Measurements from ENCODE around the gene MMP21. TPM values are rescaled to one million over a fixed set of nuclear protein-coding genes. Genes with fewer than 3 reads are reported as not detected.

The MMP21 gene
- total RNA-seq, 2 experiments from 2014 or later, result not detected

- H3K4me1 Mint-ChIP-seq, result no peaks in the 10 kb centered on the region
- ATAC-seq (no peak), DNase-seq (no peak)
- H3K4me3 Mint-ChIP-seq, result no peak overlapping the region
- POLR2A ChIA-PET, result no interaction called here
- no peaks in the 10 kb centered on the region for H3K27me3 Mint-ChIP-seq
- H3K27ac Mint-ChIP-seq, result no peak overlapping the region
- CTCF ChIA-PET, result no interaction called here
- H3K36me3 Mint-ChIP-seq (ENCODE audit: low read depth), result peaks cover 72% of the 10 kb centered on the region
- intact Hi-C loops (cut with DNase I, micrococcal nuclease), result no loop called here
- no peaks in the 10 kb centered on the region for H3K9me3 Mint-ChIP-seq (ENCODE audit: low read depth)
Observed at GRCh38 chr10:125747417-125747816, 28.2 kb downstream of the MMP21 start.

DNA sequence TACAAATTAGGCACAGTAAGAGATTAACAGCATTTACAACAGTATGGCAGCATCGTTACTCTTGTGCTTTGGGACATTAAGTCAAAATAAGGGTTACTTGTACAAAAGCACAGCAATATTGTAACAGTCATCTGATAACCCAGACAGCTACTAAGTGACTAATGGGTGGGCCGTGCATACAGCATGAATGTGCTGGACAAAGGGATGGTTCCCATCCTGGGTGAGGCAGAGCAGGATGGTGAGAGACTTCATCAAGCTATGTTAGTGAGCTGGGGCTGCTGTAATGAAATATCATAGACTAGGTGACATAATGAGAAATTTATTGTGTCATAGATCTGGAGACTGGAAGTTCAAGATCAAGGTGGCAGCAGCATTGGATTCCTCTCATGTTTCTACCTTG is 30.7 kb downstream of the MMP21 start:
- ChIA-PET POLR2A (no interaction called here), CTCF (no interaction called here)
- H3K36me3 Mint-ChIP-seq (ENCODE audit: low read depth), result peaks cover 76% of the 10 kb centered on the region

GRCh38 chr10:125742465-125742864 is 33.2 kb downstream of the MMP21 start:
- Mint-ChIP-seq H3K36me3 (ENCODE audit: low read depth) (peaks cover 71% of the 10 kb centered on the region), H3K9me3 (ENCODE audit: low read depth) (no peaks in the 10 kb centered on the region), H3K4me3 (no peak overlapping the region), H3K4me1 (no peaks in the 10 kb centered on the region), H3K27ac (no peak overlapping the region), H3K27me3 (no peaks in the 10 kb centered on the region)
- DNase-seq (no peak), ATAC-seq (no peak)
- ChIA-PET CTCF (no interaction called here), POLR2A (no interaction called here)
- intact Hi-C loops (cut with DNase I, micrococcal nuclease), result no loop called here

More for the DNA sequence above, 30.7 kb downstream of the MMP21 start:
- no peaks in the 10 kb centered on the region for H3K4me1 Mint-ChIP-seq
- intact Hi-C loops (cut with DNase I, micrococcal nuclease), result no loop called here
- H3K27me3 Mint-ChIP-seq, result no peaks in the 10 kb centered on the region
- DNase-seq, result no peak
- H3K27ac Mint-ChIP-seq, result no peak overlapping the region
- H3K9me3 Mint-ChIP-seq (ENCODE audit: low read depth), result no peaks in the 10 kb centered on the region
- ATAC-seq, result no peak
- H3K4me3 Mint-ChIP-seq, result no peak overlapping the region

DNA sequence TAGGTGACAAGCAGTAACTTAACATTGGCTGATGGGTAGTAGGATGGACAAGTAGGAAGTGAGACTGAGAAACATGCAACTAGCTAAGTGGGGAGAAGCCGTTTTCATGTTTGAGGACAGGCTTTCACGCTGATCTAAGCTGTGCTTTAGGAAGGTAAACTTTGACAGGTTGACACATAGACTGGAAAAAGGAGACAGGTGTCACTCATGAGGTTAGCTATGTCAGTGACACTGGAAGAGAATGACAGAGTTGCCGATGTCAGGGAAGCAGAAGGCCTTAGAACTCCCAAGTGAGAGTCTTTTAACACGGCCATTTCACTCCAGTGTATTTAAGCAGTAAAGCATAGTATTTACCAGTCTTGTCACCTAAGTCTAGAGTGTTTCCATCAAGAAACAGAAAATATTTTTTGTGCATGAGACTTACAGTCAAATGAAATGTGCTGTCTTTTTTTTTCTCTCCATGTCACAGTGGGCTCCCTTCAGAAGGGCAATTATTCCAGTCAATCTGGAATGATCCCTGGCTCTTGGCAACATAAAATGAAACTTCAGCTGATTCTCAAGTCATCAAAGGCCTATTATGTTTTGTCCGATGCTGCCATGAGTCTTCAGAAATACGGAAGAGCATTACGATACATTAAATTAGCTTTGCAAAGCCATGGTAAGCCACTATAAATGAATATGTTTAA is 35.5 kb downstream of the MMP21 start:
- Mint-ChIP-seq H3K36me3 (ENCODE audit: low read depth) (peaks cover 76% of the 10 kb centered on the region), H3K9me3 (ENCODE audit: low read depth) (no peaks in the 10 kb centered on the region), H3K27ac (no peak overlapping the region), H3K4me3 (no peak overlapping the region), H3K27me3 (no peaks in the 10 kb centered on the region), H3K4me1 (no peaks in the 10 kb centered on the region)
- CTCF ChIA-PET, result no interaction called here
- no peak for DNase-seq
- intact Hi-C loops (cut with DNase I, micrococcal nuclease), result no loop called here
- POLR2A ChIA-PET, result no interaction called here
- no peak for ATAC-seq

GRCh38 chr10:125738206-125738605 is 37.4 kb downstream of the MMP21 start:
- Mint-ChIP-seq H3K4me3 (no peak overlapping the region), H3K27ac (no peak overlapping the region), H3K9me3 (ENCODE audit: low read depth) (no peaks in the 10 kb centered on the region), H3K4me1 (no peaks in the 10 kb centered on the region), H3K27me3 (no peaks in the 10 kb centered on the region), H3K36me3 (ENCODE audit: low read depth) (peaks cover 71% of the 10 kb centered on the region)
- ChIA-PET POLR2A (no interaction called here), CTCF (no interaction called here)
- intact Hi-C loops (cut with DNase I, micrococcal nuclease), result no loop called here
- ATAC-seq (no peak), DNase-seq (no peak)

DNA sequence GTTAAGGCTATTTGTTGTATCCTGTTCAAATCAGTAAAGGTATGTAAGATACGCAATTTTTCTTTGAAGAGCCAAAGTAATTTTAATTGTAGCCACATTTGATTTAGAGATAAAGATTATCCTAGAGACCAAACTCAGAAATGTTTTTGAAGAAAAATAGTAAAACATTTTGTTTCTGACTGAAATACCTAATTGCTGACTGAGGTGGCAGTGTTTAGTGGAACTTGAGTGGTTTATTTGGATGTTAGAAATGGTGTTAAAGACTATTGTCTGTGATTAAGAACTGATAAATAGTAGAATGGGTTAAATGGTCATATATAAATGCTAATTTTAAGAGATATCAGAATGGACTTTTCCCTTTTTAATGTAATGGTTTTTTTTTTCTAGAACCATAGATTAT is 40.8 kb downstream of the MMP21 start:
- Mint-ChIP-seq H3K27me3 (no peaks in the 10 kb centered on the region), H3K4me1 (peaks cover 3% of the 10 kb centered on the region), H3K9me3 (ENCODE audit: low read depth) (no peaks in the 10 kb centered on the region), H3K27ac (no peak overlapping the region), H3K4me3 (no peak overlapping the region), H3K36me3 (ENCODE audit: low read depth) (peaks cover 69% of the 10 kb centered on the region)
- CTCF ChIA-PET, result no interaction called here
- POLR2A ChIA-PET, result no interaction called here
- no peak for ATAC-seq
- DNase-seq, result no peak
- intact Hi-C loops (cut with DNase I, micrococcal nuclease), result no loop called here

DNA sequence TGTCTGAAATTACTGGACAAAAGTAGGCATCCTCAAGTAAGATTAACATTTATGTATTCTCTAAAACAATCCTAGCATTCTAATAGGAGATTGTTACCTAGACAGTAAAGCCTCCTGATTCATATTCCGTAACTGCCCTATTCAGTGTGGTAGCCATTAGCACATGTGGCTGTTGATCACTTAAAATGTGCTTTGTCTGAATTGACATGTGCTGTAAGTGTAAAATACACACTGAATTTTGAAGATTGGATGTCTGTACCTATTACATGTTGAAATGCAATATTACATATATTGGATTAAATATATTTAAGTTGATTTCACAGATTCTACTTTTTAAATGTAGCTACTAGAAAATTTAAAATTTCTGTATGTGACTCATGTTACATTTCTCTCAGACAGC is 41.5 kb downstream of the MMP21 start:
- CTCF ChIA-PET, result no interaction called here
- H3K4me1 Mint-ChIP-seq, result peaks cover 3% of the 10 kb centered on the region
- no peaks in the 10 kb centered on the region for H3K9me3 Mint-ChIP-seq (ENCODE audit: low read depth)
- H3K27ac Mint-ChIP-seq, result no peak overlapping the region
- ATAC-seq, result no peak
- H3K36me3 Mint-ChIP-seq (ENCODE audit: low read depth), result peaks cover 68% of the 10 kb centered on the region
- DNase-seq, result no peak
- no peaks in the 10 kb centered on the region for H3K27me3 Mint-ChIP-seq
- POLR2A ChIA-PET, result no interaction called here
- H3K4me3 Mint-ChIP-seq, result no peak overlapping the region
- intact Hi-C loops (cut with DNase I, micrococcal nuclease), result no loop called here

- intact Hi-C loops (cut with DNase I, micrococcal nuclease), result no loop called here
- POLR2A ChIA-PET, result no interaction called here
Observed at GRCh38 chr10:125727436-125727835, 48.2 kb downstream of the MMP21 start.

GRCh38 chr10:125726914-125727313 is 48.7 kb downstream of the MMP21 start:
- ATAC-seq, result no peak
- no peaks in the 10 kb centered on the region for H3K9me3 Mint-ChIP-seq (ENCODE audit: low read depth)

More at GRCh38 chr10:125727436-125727835, 48.2 kb downstream of the MMP21 start:
- Mint-ChIP-seq H3K9me3 (ENCODE audit: low read depth) (no peaks in the 10 kb centered on the region), H3K36me3 (ENCODE audit: low read depth) (peaks cover 67% of the 10 kb centered on the region), H3K4me3 (no peak overlapping the region), H3K4me1 (peaks cover 10% of the 10 kb centered on the region), H3K27me3 (no peaks in the 10 kb centered on the region), H3K27ac (no peak overlapping the region)
- DNase-seq (no peak), ATAC-seq (no peak)
- CTCF ChIA-PET, result no interaction called here

GRCh38 chr10:125722811-125723210 is 52.8 kb downstream of the MMP21 start:
- DNase-seq (no peak), ATAC-seq (no peak)
- Mint-ChIP-seq H3K4me1 (peaks cover 26% of the 10 kb centered on the region), H3K4me3 (no peak overlapping the region), H3K27me3 (no peaks in the 10 kb centered on the region), H3K9me3 (ENCODE audit: low read depth) (no peaks in the 10 kb centered on the region), H3K36me3 (ENCODE audit: low read depth) (peaks cover 50% of the 10 kb centered on the region), H3K27ac (peak overlapping the region; percentile 22)
- ChIA-PET POLR2A (no interaction called here), CTCF (no interaction called here)
- intact Hi-C loops (cut with DNase I, micrococcal nuclease), result no loop called here

More at GRCh38 chr10:125726914-125727313, 48.7 kb downstream of the MMP21 start:
- Mint-ChIP-seq H3K27me3 (no peaks in the 10 kb centered on the region), H3K36me3 (ENCODE audit: low read depth) (peaks cover 63% of the 10 kb centered on the region), H3K4me1 (peaks cover 11% of the 10 kb centered on the region), H3K27ac (no peak overlapping the region), H3K4me3 (no peak overlapping the region)
- CTCF ChIA-PET, result no interaction called here
- intact Hi-C loops (cut with DNase I, micrococcal nuclease), result no loop called here
- POLR2A ChIA-PET, result no interaction called here
- DNase-seq, result no peak

GRCh38 chr10:125721035-125721434 is 54.6 kb downstream of the MMP21 start:
- Mint-ChIP-seq H3K27me3 (no peaks in the 10 kb centered on the region), H3K4me1 (peaks cover 26% of the 10 kb centered on the region), H3K27ac (peak overlapping the region; percentile 63), H3K4me3 (peak overlapping the region; percentile 82), H3K36me3 (ENCODE audit: low read depth) (peaks cover 44% of the 10 kb centered on the region), H3K9me3 (ENCODE audit: low read depth) (no peaks in the 10 kb centered on the region)
- no peak for ATAC-seq
- POLR2A ChIA-PET, result no interaction called here
- intact Hi-C loops (cut with DNase I, micrococcal nuclease), result no loop called here
- no peak for DNase-seq
- CTCF ChIA-PET, result no interaction called here

DNA sequence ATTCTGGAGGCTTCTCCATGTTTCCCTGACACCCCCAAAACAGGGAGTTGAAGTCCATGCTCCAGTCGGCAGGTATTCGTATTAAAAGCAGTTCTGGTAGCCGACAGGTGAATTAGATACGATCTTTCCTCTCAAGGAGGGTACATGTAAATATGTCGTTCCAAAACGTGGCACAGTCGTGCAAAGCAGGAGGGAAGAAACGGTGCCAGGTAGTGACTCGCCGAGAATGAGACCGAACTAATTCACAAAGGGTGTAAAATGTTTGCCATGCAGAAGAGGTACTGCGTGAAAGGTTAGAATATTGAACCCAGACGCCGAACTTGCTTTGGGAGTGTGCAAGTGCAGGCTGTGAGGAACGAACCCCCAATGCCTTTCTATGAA is 55.6 kb downstream of the MMP21 start:
- ChIA-PET POLR2A (interaction anchor here (0.7 to 1.0 kb wide), 2 partner anchors 10 to 103 kb away, joined by 3 to 7 read pairs; partner anchors contain the start of genes BCCIP and UROS), CTCF (no interaction called here)
- peak overlapping the region; percentile 82 for H3K4me3 Mint-ChIP-seq
- H3K27me3 Mint-ChIP-seq, result no peaks in the 10 kb centered on the region
- H3K27ac Mint-ChIP-seq, result peak overlapping the region; percentile 92
- peaks cover 2% of the 10 kb centered on the region for H3K9me3 Mint-ChIP-seq (ENCODE audit: low read depth)
- no peak for DNase-seq
- intact Hi-C loops (cut with DNase I, micrococcal nuclease), result no loop called here
- H3K4me1 Mint-ChIP-seq, result peaks cover 26% of the 10 kb centered on the region
- no peak for ATAC-seq
- H3K36me3 Mint-ChIP-seq (ENCODE audit: low read depth), result peaks cover 37% of the 10 kb centered on the region
